ENCODE measurements around the gene ZNF677.
"Not testable (repeated sequence)": the region's sequence is repeated elsewhere in the genome, so short reads cannot be mapped to it uniquely, and the experiment has no call there.

The ZNF677 gene

GRCh38 chr19:53246498-53246897 is 8.2 kb downstream of the ZNF677 start:
- no peak for TF ChIP-seq Cebpa-rat (IDR thresholded peaks at IDR 0.05)
- peaks cover 100% of the 10 kb centered on the region in 11 experiments for H3K9me3 ChIP-seq (replicated peaks in 1 of 11)
- peaks cover 93 to 100% (median 99%) of the 10 kb centered on the region in 11 experiments for H3K36me3 ChIP-seq
- H3K4me2 ChIP-seq: no peak overlapping the region
- H3K27ac ChIP-seq: no peak overlapping the region; a peak in 1 of 22 replicates
- no peak overlapping the region for H3K9ac ChIP-seq
- no peaks in the 10 kb centered on the region for H3K4me1 ChIP-seq
- no peaks in the 10 kb centered on the region for H4K20me1 ChIP-seq
- H3K27me3 ChIP-seq: no peaks in the 10 kb centered on the region
- H3K4me3 ChIP-seq: no peak overlapping the region

GRCh38 chr19:53237114-53237777 is 17.4 kb downstream of the ZNF677 start:
- H3K4me1 ChIP-seq: no peaks in the 10 kb centered on the region
- H4K20me1 ChIP-seq: no peaks in the 10 kb centered on the region
- H3K27ac ChIP-seq: no peak overlapping the region
- peaks cover 69 to 95% (median 79%) of the 10 kb centered on the region in 11 experiments for H3K36me3 ChIP-seq
- H3K4me3 ChIP-seq: peak overlapping the region in 6 of 10 experiments; percentile 6 to 34 (median 28); a peak in 7 of 20 replicates
- no peak overlapping the region for H3K4me2 ChIP-seq
- TF ChIP-seq Cebpa-rat (IDR thresholded peaks at IDR 0.05): no peak
- no peaks in the 10 kb centered on the region for H3K27me3 ChIP-seq
- peaks cover 100% of the 10 kb centered on the region in 11 experiments for H3K9me3 ChIP-seq (replicated peaks in 1 of 11)
- no peak overlapping the region for H3K9ac ChIP-seq

GRCh38 chr19:53224606-53225005 is 30.1 kb downstream of the ZNF677 start:
- peaks cover 88 to 100% (median 99%) of the 10 kb centered on the region in 11 experiments for H3K9me3 ChIP-seq (replicated peaks in 1 of 11)
- H3K4me1 ChIP-seq: no peaks in the 10 kb centered on the region
- H3K36me3 ChIP-seq: peaks cover 0 to 33% (median 20%) of the 10 kb centered on the region in 11 experiments; a peak in 15 of 22 replicates
- no peaks in the 10 kb centered on the region for H3K27me3 ChIP-seq
- no peak for TF ChIP-seq Cebpa-rat (IDR thresholded peaks at IDR 0.05)
- no peak overlapping the region for H3K9ac ChIP-seq
- H4K20me1 ChIP-seq: no peaks in the 10 kb centered on the region
- H3K4me3 ChIP-seq: peak overlapping the region in 1 of 10 experiments; percentile 11; a peak in 2 of 20 replicates
- no peak overlapping the region for H3K27ac ChIP-seq
- H3K4me2 ChIP-seq: no peak overlapping the region

GRCh38 chr19:53222716-53223115 is 32.0 kb downstream of the ZNF677 start:
- H3K27ac ChIP-seq, H3K27me3 ChIP-seq, H3K9ac ChIP-seq, H3K4me3 ChIP-seq, H3K4me1 ChIP-seq, H3K4me2 ChIP-seq, H4K20me1 ChIP-seq: not testable (repeated sequence)
- peaks cover 0 to 40% (median 18%) of the 10 kb centered on the region in 11 experiments; a peak in 16 of 22 replicates for H3K36me3 ChIP-seq
- H3K9me3 ChIP-seq (replicated peaks in 1 of 11): peaks cover 88 to 100% (median 98%) of the 10 kb centered on the region in 11 experiments

- Histone ChIP-seq H3K36me3 (peaks cover 68 to 98% (median 89%) of the 10 kb centered on the region in 11 experiments), H3K4me1 (no peaks in the 10 kb centered on the region), H3K9me3 (replicated peaks in 1 of 11) (peaks cover 100% of the 10 kb centered on the region in 11 experiments), H3K27ac (no peak overlapping the region), H3K4me3 (peak overlapping the region in 5 of 10 experiments; percentile 10 to 40 (median 21); a peak in 6 of 20 replicates), H3K4me2 (no peak overlapping the region), H3K9ac (no peak overlapping the region), H4K20me1 (no peaks in the 10 kb centered on the region), H3K27me3 (no peaks in the 10 kb centered on the region)
- TF ChIP-seq Cebpa-rat (IDR thresholded peaks at IDR 0.05): no peak
Measured at GRCh38 chr19:53212703-53213320, 41.9 kb downstream of the ZNF677 start.

GRCh38 chr19:53211554-53211953 is 43.1 kb downstream of the ZNF677 start:
- not testable (repeated sequence) for H4K20me1 ChIP-seq, H3K4me1 ChIP-seq, H3K27me3 ChIP-seq, H3K9ac ChIP-seq, H3K27ac ChIP-seq, H3K4me2 ChIP-seq
- peaks cover 78 to 99% (median 97%) of the 10 kb centered on the region in 11 experiments for H3K36me3 ChIP-seq
- H3K9me3 ChIP-seq (replicated peaks in 1 of 11): peaks cover 99 to 100% (median 100%) of the 10 kb centered on the region in 11 experiments
- H3K4me3 ChIP-seq: peak overlapping the region in 3 of 10 experiments; percentile 12 to 53 (median 28); a peak in 3 of 20 replicates

- peak overlapping the region; percentile 86 to 98 (median 95) for H3K9ac ChIP-seq
- peak overlapping the region; percentile 83 to 98 (median 94) for H3K27ac ChIP-seq
Measured at GRCh38 chr19:53196777-53197396, 57.8 kb downstream of the ZNF677 start.

GRCh38 chr19:53195265-53195903 is 59.3 kb downstream of the ZNF677 start:
- Histone ChIP-seq H3K4me3 (no peak overlapping the region), H3K27me3 (no peaks in the 10 kb centered on the region), H3K27ac (no peak overlapping the region), H3K9ac (no peak overlapping the region), H3K4me2 (no peak overlapping the region), H4K20me1 (no peaks in the 10 kb centered on the region), H3K9me3 (replicated peaks in 1 of 11) (peaks cover 39 to 54% (median 43%) of the 10 kb centered on the region in 11 experiments), H3K4me1 (peaks cover 16 to 38% (median 20%) of the 10 kb centered on the region in 10 experiments; a peak in 19 of 20 replicates), H3K36me3 (peaks cover 24 to 42% (median 37%) of the 10 kb centered on the region in 11 experiments)
- no peak for TF ChIP-seq Cebpa-rat (IDR thresholded peaks at IDR 0.05)

More at GRCh38 chr19:53196777-53197396, 57.8 kb downstream of the ZNF677 start:
- Histone ChIP-seq H3K9me3 (replicated peaks in 1 of 11) (peaks cover 45 to 54% (median 47%) of the 10 kb centered on the region in 11 experiments), H3K36me3 (peaks cover 26 to 44% (median 40%) of the 10 kb centered on the region in 11 experiments), H3K27me3 (no peaks in the 10 kb centered on the region), H4K20me1 (no peaks in the 10 kb centered on the region), H3K4me3 (peak overlapping the region; percentile 67 to 86 (median 77)), H3K4me1 (peaks cover 14 to 36% (median 17%) of the 10 kb centered on the region in 10 experiments; a peak in 19 of 20 replicates), H3K4me2 (peak overlapping the region; percentile 56 to 94 (median 72); a peak in 21 of 22 replicates)
- TF ChIP-seq Cebpa-rat (IDR thresholded peaks at IDR 0.05): no peak
